HG03095 (cell line): Measurements from ENCODE around the gene GRIA3.
"Not testable (repeated sequence)": the region's sequence is repeated elsewhere in the genome, so short reads cannot be mapped to it uniquely, and the experiment has no call there.

Experiments used
- ATAC-seq: cut with Tn5 transposase; IDR thresholded peaks from one replicate; pipeline ENCODE4 v1.9.1; 2021; ENCODE audit warnings: moderate library complexity; ENCODE audit not compliant: unreplicated experiment

GRIA3 gene

GRCh38 chrX:123518791-123519190, 334.7 kb downstream of the GRIA3 start:
- no peak for ATAC-seq

DNA sequence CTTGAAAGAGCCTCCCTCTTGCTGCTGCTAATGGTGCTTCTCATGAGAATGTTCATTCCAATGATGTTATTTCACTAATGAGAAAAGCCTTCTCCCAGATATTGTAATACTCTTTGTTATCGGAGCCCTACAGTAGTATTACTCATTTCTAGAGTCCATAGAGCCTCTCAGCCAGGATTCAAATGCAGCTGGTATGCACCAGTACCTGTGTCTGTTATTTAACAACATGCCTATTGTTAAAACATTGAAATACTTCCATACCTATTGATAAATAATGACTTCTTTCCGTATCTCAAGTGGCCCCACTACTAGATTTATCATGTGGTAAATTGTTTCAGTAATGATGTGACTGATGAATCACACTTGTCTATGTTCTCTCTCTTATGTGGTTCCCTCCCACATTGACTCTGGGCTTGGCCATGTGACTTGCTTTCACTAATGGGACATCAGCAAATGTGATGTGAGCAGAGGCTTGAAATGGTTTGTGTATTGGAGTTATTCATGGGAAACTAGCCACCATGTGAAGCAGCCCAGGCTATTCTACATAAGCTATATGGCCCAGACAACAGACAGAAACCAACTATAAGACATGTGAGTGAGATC, 341.1 kb downstream of the GRIA3 start:
- ATAC-seq, result no peak

DNA sequence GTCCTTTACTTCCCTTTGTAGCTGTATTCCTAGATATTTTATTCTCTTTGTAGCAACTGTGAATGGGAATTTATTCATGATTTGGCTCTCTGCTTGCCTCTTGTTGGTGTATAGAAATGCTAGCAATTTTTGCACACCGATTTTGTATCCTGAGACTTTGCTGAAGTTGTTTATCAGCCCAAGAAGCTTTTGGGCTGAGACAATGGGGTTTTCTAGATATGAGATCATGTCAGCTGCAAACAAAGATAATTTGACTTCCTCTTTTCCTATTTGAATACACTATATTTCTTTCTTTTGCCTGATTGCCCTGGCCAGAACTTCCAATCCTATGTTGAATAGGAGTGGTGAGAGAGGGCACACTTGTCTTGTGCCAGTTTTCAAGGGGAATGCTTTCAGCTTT, 346.6 kb downstream of the GRIA3 start:
- not testable (repeated sequence) for ATAC-seq
